Activated B cell treated with CpG ODN at 0.5 μM for 24 hours (primary cell): ENCODE results near the gene TRMT10C. TPM values are rescaled to one million over a fixed set of nuclear protein-coding genes. Genes with fewer than 3 reads are reported as not detected.

Experiments
- ATAC-seq: fragments of 200-7000 bp; cut with Tn5 transposase; one replicate; pipeline ENCODE4 v1.10.0; 2021; ENCODE audit warnings: low read depth, mild to moderate bottlenecking, moderate library complexity
- CTCF ChIA-PET: fragments of 350-600 bp; sonication (Branson Sonifier 250); formaldehyde crosslinking; loops from one replicate; lab custom pipeline; 2021; ENCODE audit warnings: antibody characterized with exemption; lab: Charles Lee
- POLR2A ChIA-PET: fragments of 350-600 bp; sonication (Branson Sonifier 250); formaldehyde crosslinking; loops from one replicate; lab custom pipeline; 2021; ENCODE audit warnings: antibody characterized with exemption; lab: Charles Lee
- DNase-seq: peaks from one replicate; pipeline ENCODE4 v3.0.0; 2022
- H3K27ac Mint-ChIP-seq: one replicate; pipeline ENCODE4 v1.8.0; 2020; ENCODE audit warnings: mixed read lengths
- H3K27me3 Mint-ChIP-seq: one replicate; pipeline ENCODE4 v1.8.0; 2021; ENCODE audit warnings: mixed read lengths
- H3K36me3 Mint-ChIP-seq: one replicate; pipeline ENCODE4 v1.8.0; 2021; ENCODE audit warnings: low read depth, mixed read lengths
- H3K4me1 Mint-ChIP-seq: one replicate; pipeline ENCODE4 v1.8.0; 2021; ENCODE audit warnings: mixed read lengths
- H3K4me3 Mint-ChIP-seq: one replicate; pipeline ENCODE4 v1.8.0; 2020; ENCODE audit warnings: mild to moderate bottlenecking, mixed read lengths
- H3K9me3 Mint-ChIP-seq: one replicate; pipeline ENCODE4 v1.8.0; 2020; ENCODE audit warnings: mixed read lengths
- CTCF ChIP-seq: fragments of 200-600 bp; IDR thresholded peaks from one replicate; pipeline ENCODE4 v1.8.0; 2022; ENCODE audit warnings: antibody characterized with exemption, mild to moderate bottlenecking
- intact Hi-C: fragments of 100-400 bp; cut with micrococcal nuclease; formaldehyde crosslinking; loops from one replicate; pipeline ENCODE4 v1.15.1; 2024
- total RNA-seq: library from RNA; stranded (reverse); gene quantifications from 2 replicates; pipeline ENCODE4 v1.2.3, GENCODE V29; 2022

Gene TRMT10C
- total RNA-seq, 1 donor from 2014 or later: 34.6 TPM

GRCh38 chr3:101518421-101518871 lies 43.2 kb upstream of the TRMT10C start:
- H3K4me3 Mint-ChIP-seq: no peak overlapping the region
- H3K36me3 Mint-ChIP-seq: peaks cover under 1% of the 10 kb centered on the region
- peaks cover 7% of the 10 kb centered on the region for H3K4me1 Mint-ChIP-seq
- TF ChIP-seq CTCF: no peak
- ATAC-seq: peak; percentile 79
- no peaks in the 10 kb centered on the region for H3K9me3 Mint-ChIP-seq
- POLR2A ChIA-PET: interaction anchor here (1.1 to 1.2 kb wide), 2 partner anchors 43 to 55 kb away, joined by 4 to 5 read pairs; partner anchors contain the start of genes PCNP and TRMT10C
- H3K27ac Mint-ChIP-seq: peak overlapping the region; percentile 5
- no peak for DNase-seq
- CTCF ChIA-PET: no interaction called here
- intact Hi-C loops: loop anchor here (10.0 kb wide), 2 partner anchors 706 to 1474 kb away; no protein-coding TSS in a partner anchor
- H3K27me3 Mint-ChIP-seq: no peaks in the 10 kb centered on the region

- Mint-ChIP-seq H3K9me3 (no peaks in the 10 kb centered on the region), H3K27ac (no peak overlapping the region), H3K4me1 (peaks cover 4% of the 10 kb centered on the region), H3K27me3 (no peaks in the 10 kb centered on the region), H3K36me3 (no peaks in the 10 kb centered on the region), H3K4me3 (no peak overlapping the region)
- intact Hi-C loops: loop anchor here (10.0 kb wide), 2 partner anchors 705 to 1475 kb away; no protein-coding TSS in a partner anchor
- no peak for TF ChIP-seq CTCF
- ChIA-PET POLR2A (interaction anchor here (0.6 kb wide), 1 partner anchor 42 kb away, joined by 3 read pairs; the partner anchor contains the start of gene TRMT10C), CTCF (interaction anchor here (1.2 kb wide), 1 partner anchor 11 kb away, joined by 3 read pairs; no protein-coding TSS in a partner anchor)
- DNase-seq (no peak), ATAC-seq (no peak)
These were observed 41.8 kb upstream of the TRMT10C start for GRCh38 chr3:101519685-101520365.

GRCh38 chr3:101521211-101521701 lies 40.4 kb upstream of the TRMT10C start:
- H3K27ac Mint-ChIP-seq: no peak overlapping the region
- DNase-seq (no peak), ATAC-seq (no peak)
- no peaks in the 10 kb centered on the region for H3K27me3 Mint-ChIP-seq
- no peak for TF ChIP-seq CTCF
- intact Hi-C loops: no loop called here
- ChIA-PET CTCF (interaction anchor here (1.2 kb wide), 1 partner anchor 12 kb away, joined by 3 read pairs; no protein-coding TSS in a partner anchor), POLR2A (no interaction called here)
- no peaks in the 10 kb centered on the region for H3K36me3 Mint-ChIP-seq
- no peaks in the 10 kb centered on the region for H3K9me3 Mint-ChIP-seq
- peaks cover 4% of the 10 kb centered on the region for H3K4me1 Mint-ChIP-seq
- no peak overlapping the region for H3K4me3 Mint-ChIP-seq

- POLR2A ChIA-PET: no interaction called here
- H3K27me3 Mint-ChIP-seq: no peaks in the 10 kb centered on the region
- no peaks in the 10 kb centered on the region for H3K4me1 Mint-ChIP-seq
- no peak for DNase-seq
- peaks cover 4% of the 10 kb centered on the region for H3K9me3 Mint-ChIP-seq
- intact Hi-C loops: no loop called here
- no peaks in the 10 kb centered on the region for H3K36me3 Mint-ChIP-seq
- CTCF ChIA-PET: interaction anchor here (0.6 kb wide), 1 partner anchor 110 kb away, joined by 4 read pairs; no protein-coding TSS in a partner anchor
- no peak overlapping the region for H3K27ac Mint-ChIP-seq
- H3K4me3 Mint-ChIP-seq: no peak overlapping the region
- TF ChIP-seq CTCF: no peak
- ATAC-seq: no peak
These were observed 34.2 kb upstream of the TRMT10C start for GRCh38 chr3:101527441-101527840.

- DNase-seq (no peak), ATAC-seq (no peak)
- Mint-ChIP-seq H3K27me3 (peaks cover under 1% of the 10 kb centered on the region), H3K27ac (no peak overlapping the region), H3K36me3 (no peaks in the 10 kb centered on the region), H3K4me1 (no peaks in the 10 kb centered on the region), H3K9me3 (peaks cover 4% of the 10 kb centered on the region), H3K4me3 (no peak overlapping the region)
- ChIA-PET CTCF (interaction anchor here (0.6 kb wide), 1 partner anchor 109 kb away, joined by 4 read pairs; no protein-coding TSS in a partner anchor), POLR2A (no interaction called here)
- TF ChIP-seq CTCF: no peak
- intact Hi-C loops: no loop called here
These were observed 33.8 kb upstream of the TRMT10C start for GRCh38 chr3:101527906-101528305.
